CD4-positive, CD25-positive, alpha-beta regulatory T cell (primary cell): ENCODE results near the gene ADCY9. TPM values are rescaled to one million over a fixed set of nuclear protein-coding genes. Genes with fewer than 3 reads are reported as not detected.
A peak's percentile ranks its signal among the peaks of the same experiment; 100 is the strongest.

ENCODE experiments used
- ATAC-seq, 2 donors: fragments of 150-1000 bp; cut with Tn5 transposase; one replicate each; pipeline ENCODE4 v1.10.0; 2021; ENCODE audit warnings: low read depth in 2 of 2, moderate number of reproducible peaks in 2 of 2, moderate library complexity in 1 of 2
- DNase-seq, 3 donors: peaks; one replicate each; pipeline versions ENCODE4 v3.0.0 to v3.0.0-alpha.2; 2012 to 2022; ENCODE audit warnings: mixed read lengths in 1 of 3
- H3K27ac ChIP-seq: one replicate; pipeline ENCODE4 v1.7.0; 2013; ENCODE audit warnings: mild to moderate bottlenecking, low read length; ENCODE audit not compliant: insufficient read depth, poor library complexity, severe bottlenecking
- H3K27me3 ChIP-seq: one replicate; pipeline ENCODE4 v1.7.0; 2013; ENCODE audit warnings: low read length; ENCODE audit not compliant: control insufficient read depth, insufficient read depth
- H3K36me3 ChIP-seq: one replicate; pipeline ENCODE4 v1.7.0; 2013; ENCODE audit warnings: mild to moderate bottlenecking, low read length, moderate library complexity; ENCODE audit not compliant: control insufficient read depth, insufficient read depth
- H3K4me1 ChIP-seq: 2 replicates; pipeline ENCODE4 v1.7.0; 2013; ENCODE audit warnings: mild to moderate bottlenecking, low read length; ENCODE audit not compliant: insufficient read depth, control insufficient read depth, poor library complexity, severe bottlenecking
- H3K4me3 ChIP-seq: one replicate; pipeline ENCODE4 v1.7.0; 2013; ENCODE audit warnings: low read depth, mild to moderate bottlenecking, low read length, moderate library complexity
- H3K9me3 ChIP-seq, 2 experiments: 1 replicate in 1 of 2; 2 replicates in 1 of 2; pipeline ENCODE4 v1.7.0; 2013; ENCODE audit warnings: low read length in 2 of 2, mild to moderate bottlenecking in 1 of 2, moderate library complexity in 1 of 2; ENCODE audit not compliant: control insufficient read depth in 2 of 2
- H3K27ac Mint-ChIP-seq, 3 donors: one replicate each; pipeline ENCODE4 v1.8.0; 2020 to 2022; ENCODE audit warnings: mild to moderate bottlenecking in 3 of 3, mixed read lengths in 3 of 3, moderate library complexity in 2 of 3
- H3K27me3 Mint-ChIP-seq: one replicate; pipeline ENCODE4 v1.8.0; 2022; ENCODE audit warnings: mild to moderate bottlenecking, mixed read lengths
- H3K36me3 Mint-ChIP-seq: one replicate; pipeline ENCODE4 v1.8.0; 2020; ENCODE audit warnings: mixed read lengths
- H3K4me1 Mint-ChIP-seq, 4 donors: one replicate each; pipeline ENCODE4 v1.8.0; 2020 to 2022; ENCODE audit warnings: mixed read lengths in 4 of 4, mild to moderate bottlenecking in 1 of 4
- H3K4me3 Mint-ChIP-seq, 4 donors: one replicate each; pipeline ENCODE4 v1.8.0; 2020 to 2022; ENCODE audit warnings: mild to moderate bottlenecking in 4 of 4, mixed read lengths in 4 of 4, moderate library complexity in 3 of 4
- H3K9me3 Mint-ChIP-seq, 7 donors: one replicate each; pipeline ENCODE4 v1.8.0; 2020 to 2022; ENCODE audit warnings: mixed read lengths in 7 of 7, mild to moderate bottlenecking in 3 of 7, moderate library complexity in 2 of 7
- polyA plus RNA-seq, 4 donors: library from polyadenylated mRNA; unstranded; fragments of 300-500 nt; fragmentation: Illumina TruSeq; gene quantifications; one replicate each; pipeline ENCODE4 v1.2.3, GENCODE V29; 2021
- total RNA-seq: library from RNA; stranded (reverse); gene quantifications from one replicate; pipeline ENCODE4 v1.2.3, GENCODE V29; 2022

The ADCY9 gene
- total and polyA plus RNA-seq, 5 donors from 2014 or later: 0.06 to 7.8 (median 0.23) TPM

- DNase-seq: no peak
- Histone ChIP-seq H3K4me1 (no peaks in the 10 kb centered on the region), H3K27me3 (no peaks in the 10 kb centered on the region), H3K27ac (no peak overlapping the region), H3K9me3 (no peaks in the 10 kb centered on the region), H3K4me3 (no peak overlapping the region), H3K36me3 (no peaks in the 10 kb centered on the region)
- Mint-ChIP-seq H3K4me1 (no peaks in the 10 kb centered on the region), H3K4me3 (no peak overlapping the region), H3K36me3 (no peaks in the 10 kb centered on the region), H3K27ac (no peak overlapping the region), H3K27me3 (no peaks in the 10 kb centered on the region), H3K9me3 (no peaks in the 10 kb centered on the region)
- no peak for ATAC-seq
Observed at GRCh38 chr16:3992297-3993051, 123.8 kb downstream of the ADCY9 start.

GRCh38 chr16:3988824-3989223 is 127.4 kb downstream of the ADCY9 start:
- no peak for DNase-seq
- H3K4me1 ChIP-seq: no peaks in the 10 kb centered on the region
- Mint-ChIP-seq H3K27ac (no peak overlapping the region), H3K9me3 (no peaks in the 10 kb centered on the region), H3K27me3 (no peaks in the 10 kb centered on the region), H3K4me3 (no peak overlapping the region), H3K4me1 (no peaks in the 10 kb centered on the region), H3K36me3 (no peaks in the 10 kb centered on the region)
- no peak overlapping the region for H3K4me3 ChIP-seq
- no peaks in the 10 kb centered on the region for H3K27me3 ChIP-seq
- no peaks in the 10 kb centered on the region for H3K36me3 ChIP-seq
- ATAC-seq: no peak
- H3K9me3 ChIP-seq: no peaks in the 10 kb centered on the region
- no peak overlapping the region for H3K27ac ChIP-seq

GRCh38 chr16:3988011-3988410 is 128.2 kb downstream of the ADCY9 start:
- no peak overlapping the region for H3K27ac Mint-ChIP-seq
- no peak overlapping the region for H3K4me3 Mint-ChIP-seq
- H3K9me3 ChIP-seq: no peaks in the 10 kb centered on the region
- ATAC-seq: no peak
- H3K4me1 Mint-ChIP-seq: peaks cover 0 to 3% (median under 1%) of the 10 kb centered on the region in 4 donors
- DNase-seq: no peak
- H3K9me3 Mint-ChIP-seq: no peaks in the 10 kb centered on the region
- H3K27me3 Mint-ChIP-seq: no peaks in the 10 kb centered on the region
- no peak overlapping the region for H3K27ac ChIP-seq
- H3K4me3 ChIP-seq: no peak overlapping the region
- H3K36me3 Mint-ChIP-seq: no peaks in the 10 kb centered on the region
- H3K27me3 ChIP-seq: no peaks in the 10 kb centered on the region
- H3K4me1 ChIP-seq: no peaks in the 10 kb centered on the region
- H3K36me3 ChIP-seq: no peaks in the 10 kb centered on the region

GRCh38 chr16:3987231-3987630 is 129.0 kb downstream of the ADCY9 start:
- Histone ChIP-seq H3K9me3 (no peaks in the 10 kb centered on the region), H3K36me3 (no peaks in the 10 kb centered on the region), H3K27ac (no peak overlapping the region), H3K27me3 (no peaks in the 10 kb centered on the region), H3K4me1 (no peaks in the 10 kb centered on the region), H3K4me3 (no peak overlapping the region)
- Mint-ChIP-seq H3K27ac (peak overlapping the region in 1 of 3 donors; percentile 52), H3K4me1 (peaks cover 0 to 4% (median 2%) of the 10 kb centered on the region in 4 donors), H3K27me3 (no peaks in the 10 kb centered on the region), H3K4me3 (no peak overlapping the region), H3K36me3 (no peaks in the 10 kb centered on the region), H3K9me3 (no peaks in the 10 kb centered on the region)
- DNase-seq (no peak), ATAC-seq (no peak)

GRCh38 chr16:3986235-3986544 is 130.1 kb downstream of the ADCY9 start:
- no peaks in the 10 kb centered on the region for H3K4me1 ChIP-seq
- Mint-ChIP-seq H3K36me3 (no peaks in the 10 kb centered on the region), H3K27me3 (no peaks in the 10 kb centered on the region), H3K4me1 (peaks cover 0 to 4% (median 2%) of the 10 kb centered on the region in 4 donors), H3K4me3 (no peak overlapping the region), H3K9me3 (no peaks in the 10 kb centered on the region), H3K27ac (no peak overlapping the region)
- H3K27ac ChIP-seq: no peak overlapping the region
- no peaks in the 10 kb centered on the region for H3K36me3 ChIP-seq
- no peak for ATAC-seq
- no peaks in the 10 kb centered on the region for H3K9me3 ChIP-seq
- H3K4me3 ChIP-seq: no peak overlapping the region
- H3K27me3 ChIP-seq: no peaks in the 10 kb centered on the region
- DNase-seq: no peak

- DNase-seq (no peak), ATAC-seq (no peak)
- H3K4me1 Mint-ChIP-seq: peaks cover 0 to 4% (median 2%) of the 10 kb centered on the region in 4 donors
- no peak overlapping the region for H3K4me3 ChIP-seq
- no peak overlapping the region for H3K4me3 Mint-ChIP-seq
- no peaks in the 10 kb centered on the region for H3K36me3 ChIP-seq
- no peak overlapping the region for H3K27ac ChIP-seq
- no peaks in the 10 kb centered on the region for H3K9me3 ChIP-seq
- no peak overlapping the region for H3K27ac Mint-ChIP-seq
- H3K9me3 Mint-ChIP-seq: peaks cover 0 to 1% (median 0%) of the 10 kb centered on the region in 7 donors
- no peaks in the 10 kb centered on the region for H3K4me1 ChIP-seq
- H3K27me3 ChIP-seq: no peaks in the 10 kb centered on the region
- H3K27me3 Mint-ChIP-seq: no peaks in the 10 kb centered on the region
- H3K36me3 Mint-ChIP-seq: no peaks in the 10 kb centered on the region
Observed at GRCh38 chr16:3984111-3985060, 131.9 kb downstream of the ADCY9 start.

GRCh38 chr16:3983081-3983520 is 133.1 kb downstream of the ADCY9 start:
- DNase-seq (peak in 2 of 3 donors; percentile 13 to 53), ATAC-seq (peak in 1 of 2 donors; percentile 50)
- Mint-ChIP-seq H3K27ac (no peak overlapping the region), H3K27me3 (peaks cover under 1% of the 10 kb centered on the region), H3K9me3 (peaks cover 0 to 1% (median 0%) of the 10 kb centered on the region in 7 donors), H3K4me3 (no peak overlapping the region), H3K4me1 (peaks cover 0 to 4% (median 2%) of the 10 kb centered on the region in 4 donors), H3K36me3 (no peaks in the 10 kb centered on the region)
- Histone ChIP-seq H3K27ac (no peak overlapping the region), H3K36me3 (no peaks in the 10 kb centered on the region), H3K4me3 (no peak overlapping the region), H3K9me3 (no peaks in the 10 kb centered on the region), H3K27me3 (no peaks in the 10 kb centered on the region), H3K4me1 (no peaks in the 10 kb centered on the region)
